Activated naive CD4-positive, alpha-beta T cell treated with anti-CD3 and anti-CD28 coated beads, Interleukin-2, amount 50 U/mL, for 24 hours (primary cell): ENCODE measurements around the gene TBC1D22A.
A peak's percentile ranks its signal among the peaks of the same experiment; 100 is the strongest.

Source experiments
- H3K27ac Mint-ChIP-seq: one replicate; pipeline ENCODE4 v1.8.0; 2021; ENCODE audit warnings: mild to moderate bottlenecking, mixed read lengths
- H3K27me3 Mint-ChIP-seq: one replicate; pipeline ENCODE4 v1.8.0; 2021; ENCODE audit warnings: mixed read lengths
- H3K36me3 Mint-ChIP-seq: one replicate; pipeline ENCODE4 v1.8.0; 2021; ENCODE audit warnings: mixed read lengths
- H3K4me1 Mint-ChIP-seq: one replicate; pipeline ENCODE4 v1.8.0; 2021; ENCODE audit warnings: mixed read lengths
- H3K4me3 Mint-ChIP-seq: one replicate; pipeline ENCODE4 v1.8.0; 2021; ENCODE audit warnings: mild to moderate bottlenecking, mixed read lengths
- H3K9me3 Mint-ChIP-seq: one replicate; pipeline ENCODE4 v1.8.0; 2021; ENCODE audit warnings: mixed read lengths

Gene TBC1D22A

GRCh38 chr22:46983046-46983445 is 220.6 kb downstream of the TBC1D22A start:
- Mint-ChIP-seq H3K4me3 (no peak overlapping the region), H3K27ac (no peak overlapping the region), H3K4me1 (peaks cover 9% of the 10 kb centered on the region), H3K27me3 (no peaks in the 10 kb centered on the region), H3K36me3 (peaks cover 18% of the 10 kb centered on the region), H3K9me3 (no peaks in the 10 kb centered on the region)

- Mint-ChIP-seq H3K27ac (peak overlapping the region; percentile 41), H3K27me3 (no peaks in the 10 kb centered on the region), H3K4me1 (peaks cover 5% of the 10 kb centered on the region), H3K36me3 (peaks cover 6% of the 10 kb centered on the region), H3K9me3 (no peaks in the 10 kb centered on the region), H3K4me3 (no peak overlapping the region)
Observed at GRCh38 chr22:46984751-46985506, 222.5 kb downstream of the TBC1D22A start.

- Mint-ChIP-seq H3K27ac (no peak overlapping the region), H3K9me3 (no peaks in the 10 kb centered on the region), H3K4me1 (peaks cover 5% of the 10 kb centered on the region), H3K4me3 (no peak overlapping the region), H3K36me3 (peaks cover 6% of the 10 kb centered on the region), H3K27me3 (no peaks in the 10 kb centered on the region)
Observed at GRCh38 chr22:46985507-46985882, 223.0 kb downstream of the TBC1D22A start.

- Mint-ChIP-seq H3K4me1 (peaks cover under 1% of the 10 kb centered on the region), H3K27me3 (no peaks in the 10 kb centered on the region), H3K36me3 (peaks cover 9% of the 10 kb centered on the region), H3K27ac (no peak overlapping the region), H3K9me3 (no peaks in the 10 kb centered on the region), H3K4me3 (no peak overlapping the region)
Observed at GRCh38 chr22:46986788-46987187, 224.3 kb downstream of the TBC1D22A start.

GRCh38 chr22:46990937-46991550 is 228.6 kb downstream of the TBC1D22A start:
- Mint-ChIP-seq H3K4me1 (no peaks in the 10 kb centered on the region), H3K4me3 (no peak overlapping the region), H3K27ac (no peak overlapping the region), H3K27me3 (no peaks in the 10 kb centered on the region), H3K36me3 (peaks cover 5% of the 10 kb centered on the region), H3K9me3 (no peaks in the 10 kb centered on the region)

- no peaks in the 10 kb centered on the region for H3K27me3 Mint-ChIP-seq
- H3K36me3 Mint-ChIP-seq: peaks cover 5% of the 10 kb centered on the region
- no peak overlapping the region for H3K4me3 Mint-ChIP-seq
- no peak overlapping the region for H3K27ac Mint-ChIP-seq
- H3K4me1 Mint-ChIP-seq: no peaks in the 10 kb centered on the region
- H3K9me3 Mint-ChIP-seq: no peaks in the 10 kb centered on the region
Observed at GRCh38 chr22:46991666-46992065, 229.2 kb downstream of the TBC1D22A start.

GRCh38 chr22:46992121-46992731 is 229.8 kb downstream of the TBC1D22A start:
- H3K4me1 Mint-ChIP-seq: no peaks in the 10 kb centered on the region
- H3K4me3 Mint-ChIP-seq: no peak overlapping the region
- no peak overlapping the region for H3K27ac Mint-ChIP-seq
- peaks cover 5% of the 10 kb centered on the region for H3K36me3 Mint-ChIP-seq
- H3K27me3 Mint-ChIP-seq: no peaks in the 10 kb centered on the region
- no peaks in the 10 kb centered on the region for H3K9me3 Mint-ChIP-seq

GRCh38 chr22:46993633-46994032 is 231.2 kb downstream of the TBC1D22A start:
- no peak overlapping the region for H3K27ac Mint-ChIP-seq
- no peaks in the 10 kb centered on the region for H3K27me3 Mint-ChIP-seq
- no peaks in the 10 kb centered on the region for H3K9me3 Mint-ChIP-seq
- H3K4me1 Mint-ChIP-seq: no peaks in the 10 kb centered on the region
- H3K36me3 Mint-ChIP-seq: peaks cover 5% of the 10 kb centered on the region
- H3K4me3 Mint-ChIP-seq: no peak overlapping the region

- Mint-ChIP-seq H3K27me3 (no peaks in the 10 kb centered on the region), H3K4me3 (no peak overlapping the region), H3K4me1 (peaks cover under 1% of the 10 kb centered on the region), H3K27ac (no peak overlapping the region), H3K9me3 (no peaks in the 10 kb centered on the region), H3K36me3 (peaks cover 5% of the 10 kb centered on the region)
Observed at GRCh38 chr22:46994265-46994664, 231.8 kb downstream of the TBC1D22A start.

- Mint-ChIP-seq H3K36me3 (peaks cover 7% of the 10 kb centered on the region), H3K4me1 (peaks cover 5% of the 10 kb centered on the region)
Observed at GRCh38 chr22:46994983-46995382, 232.5 kb downstream of the TBC1D22A start.

GRCh38 chr22:46995501-46996360 is 233.3 kb downstream of the TBC1D22A start:
- no peak overlapping the region for H3K4me3 Mint-ChIP-seq
- peaks cover 10% of the 10 kb centered on the region for H3K4me1 Mint-ChIP-seq
- no peak overlapping the region for H3K27ac Mint-ChIP-seq
- H3K9me3 Mint-ChIP-seq: no peaks in the 10 kb centered on the region
- peaks cover 5% of the 10 kb centered on the region for H3K36me3 Mint-ChIP-seq
- no peaks in the 10 kb centered on the region for H3K27me3 Mint-ChIP-seq

More at GRCh38 chr22:46994983-46995382, 232.5 kb downstream of the TBC1D22A start:
- H3K9me3 Mint-ChIP-seq: no peaks in the 10 kb centered on the region
- H3K27me3 Mint-ChIP-seq: no peaks in the 10 kb centered on the region
- no peak overlapping the region for H3K27ac Mint-ChIP-seq
- H3K4me3 Mint-ChIP-seq: no peak overlapping the region

GRCh38 chr22:46996595-46997310 is 234.3 kb downstream of the TBC1D22A start:
- no peak overlapping the region for H3K4me3 Mint-ChIP-seq
- peaks cover 2% of the 10 kb centered on the region for H3K36me3 Mint-ChIP-seq
- H3K27me3 Mint-ChIP-seq: no peaks in the 10 kb centered on the region
- H3K9me3 Mint-ChIP-seq: no peaks in the 10 kb centered on the region
- H3K27ac Mint-ChIP-seq: no peak overlapping the region
- H3K4me1 Mint-ChIP-seq: peaks cover 10% of the 10 kb centered on the region

- Mint-ChIP-seq H3K4me3 (no peak overlapping the region), H3K36me3 (peaks cover 2% of the 10 kb centered on the region), H3K9me3 (no peaks in the 10 kb centered on the region), H3K4me1 (peaks cover 10% of the 10 kb centered on the region), H3K27me3 (no peaks in the 10 kb centered on the region), H3K27ac (no peak overlapping the region)
Observed at GRCh38 chr22:46997311-46997970, 235.0 kb downstream of the TBC1D22A start.

- peaks cover 10% of the 10 kb centered on the region for H3K4me1 Mint-ChIP-seq
- H3K27me3 Mint-ChIP-seq: no peaks in the 10 kb centered on the region
- peaks cover 2% of the 10 kb centered on the region for H3K36me3 Mint-ChIP-seq
- H3K9me3 Mint-ChIP-seq: no peaks in the 10 kb centered on the region
- no peak overlapping the region for H3K27ac Mint-ChIP-seq
- H3K4me3 Mint-ChIP-seq: no peak overlapping the region
Observed at GRCh38 chr22:46998331-46998730, 235.9 kb downstream of the TBC1D22A start.
